Measurements from ENCODE around the gene INPP5D. TPM values are rescaled to one million over a fixed set of nuclear protein-coding genes. Genes with fewer than 3 reads are reported as not detected.
A peak's percentile ranks its signal among the peaks of the same experiment; 100 is the strongest.
"Not testable (repeated sequence)": the region's sequence is repeated elsewhere in the genome, so short reads cannot be mapped to it uniquely, and the experiment has no call there.

The INPP5D gene
- total RNA-seq, 1 donor from 2014 or later = 5.8 TPM

GRCh38 chr2:233065200-233065589 is 5.1 kb downstream of the INPP5D start:
- ATAC-seq = peak; percentile 28
- intact Hi-C loops (cut with micrococcal nuclease) = not testable (repeated sequence)

DNA sequence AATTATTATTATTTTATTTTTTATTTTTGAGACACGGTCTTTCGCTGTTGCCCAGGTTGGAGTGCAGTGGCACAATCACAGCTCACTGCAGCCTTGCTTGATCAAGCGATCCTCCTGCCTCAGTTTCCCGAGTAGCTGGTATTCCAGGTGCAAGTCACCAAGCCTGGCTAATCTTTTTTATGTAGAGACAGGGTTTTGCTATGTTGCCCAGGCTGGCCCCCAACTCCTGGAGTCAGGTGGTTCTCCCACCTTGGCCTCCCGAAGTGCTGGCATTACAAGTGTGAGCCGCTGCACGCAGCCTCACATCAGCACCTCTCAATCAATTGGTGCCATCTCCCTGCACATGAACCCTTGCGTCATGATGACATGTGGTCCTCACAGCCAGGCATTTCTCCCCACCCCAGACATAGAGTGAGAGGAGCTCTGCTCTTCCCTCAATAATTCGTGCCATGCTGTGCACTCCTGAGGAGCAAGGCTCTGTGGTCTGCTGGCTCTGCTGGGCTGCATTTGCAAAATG is 5.9 kb downstream of the INPP5D start:
- DNase-seq = no peak
- ATAC-seq = no peak
- intact Hi-C loops (cut with micrococcal nuclease) = no loop called here

More at GRCh38 chr2:233065200-233065589, 5.1 kb downstream of the INPP5D start:
- not testable (repeated sequence) for DNase-seq

DNA sequence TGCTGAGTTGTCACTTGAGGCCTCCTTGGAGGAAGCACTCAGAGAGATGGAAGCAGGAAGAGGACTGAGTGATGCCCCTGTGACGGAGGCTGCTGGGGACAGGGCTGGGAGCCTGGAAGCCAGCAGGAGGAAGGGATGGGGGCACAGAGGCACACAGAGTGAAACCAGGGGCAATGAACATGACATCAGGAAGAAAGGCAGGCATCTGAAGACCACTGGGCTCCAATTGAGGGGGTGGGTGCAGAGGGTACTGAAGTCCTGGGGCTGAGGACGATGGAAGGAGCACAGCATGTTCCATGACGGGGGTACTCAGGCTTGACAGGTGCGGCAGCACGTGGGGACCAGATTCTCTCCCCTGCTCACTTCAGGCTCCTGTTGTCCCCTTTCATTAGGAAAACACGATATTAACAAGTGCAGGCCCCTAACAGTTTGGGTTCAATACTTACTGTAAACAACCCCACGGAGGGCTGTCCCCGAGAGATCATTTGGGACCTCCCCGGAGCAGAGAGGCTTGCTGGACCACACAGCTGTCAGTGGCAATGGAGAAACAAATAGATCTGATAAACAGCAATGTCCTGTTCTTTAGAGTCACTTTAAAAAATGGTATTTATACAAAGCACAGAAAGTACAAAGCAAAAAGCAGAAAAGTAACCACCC is 8.7 kb downstream of the INPP5D start:
- no peak for ATAC-seq
- intact Hi-C loops (cut with micrococcal nuclease) = no loop called here
- DNase-seq = no peak

GRCh38 chr2:233072838-233073237 is 12.7 kb downstream of the INPP5D start:
- no peak for DNase-seq
- ATAC-seq = no peak
- intact Hi-C loops (cut with micrococcal nuclease) = no loop called here

GRCh38 chr2:233074106-233074505 is 14.0 kb downstream of the INPP5D start:
- ATAC-seq (no peak), DNase-seq (no peak)
- intact Hi-C loops (cut with micrococcal nuclease) = no loop called here

DNA sequence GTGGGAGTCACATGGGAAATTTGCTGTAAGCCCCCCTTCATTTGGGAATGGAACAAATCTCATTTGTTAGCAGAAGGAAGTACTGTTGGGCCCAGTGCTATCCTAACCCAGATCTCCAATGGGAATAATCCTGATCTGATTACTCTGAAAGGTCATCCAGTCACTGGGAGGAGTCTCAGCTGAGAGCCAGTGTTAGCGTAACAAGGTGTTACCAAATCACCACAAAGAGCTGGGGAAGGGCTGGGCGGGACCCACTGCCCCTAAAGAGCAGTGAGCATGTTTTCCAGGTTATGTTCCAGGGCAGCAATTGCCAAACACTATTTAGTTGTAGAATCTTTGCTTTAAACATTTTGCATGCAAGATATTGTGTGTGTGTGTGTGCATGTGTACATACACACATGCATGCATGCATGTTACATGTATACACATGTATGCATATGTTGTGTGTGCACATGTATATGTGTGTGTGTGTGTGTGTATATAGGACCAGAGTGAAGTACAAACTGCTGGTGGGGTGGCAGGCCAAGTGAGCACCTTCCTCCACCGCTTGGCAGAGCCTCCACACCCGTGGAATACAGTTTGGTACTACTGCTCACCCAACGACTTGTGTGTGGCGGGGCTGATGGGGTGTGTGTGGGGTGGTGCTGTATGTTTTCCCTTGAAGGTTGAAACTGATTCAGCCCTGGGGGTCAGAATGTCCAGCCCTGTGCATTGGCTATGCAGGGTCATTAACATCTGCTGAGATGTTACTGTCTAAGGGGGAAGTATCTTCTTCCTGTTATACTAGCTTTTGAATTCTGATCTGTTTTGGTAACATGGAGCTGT is 15.2 kb downstream of the INPP5D start:
- ATAC-seq (peak; percentile 53), DNase-seq (no peak)
- intact Hi-C loops (cut with micrococcal nuclease) = no loop called here

- DNase-seq = no peak
- intact Hi-C loops (cut with micrococcal nuclease) = no loop called here
Measured at GRCh38 chr2:233075966-233076339, 15.8 kb downstream of the INPP5D start.

GRCh38 chr2:233076749-233077148 is 16.6 kb downstream of the INPP5D start:
- intact Hi-C loops (cut with micrococcal nuclease) = no loop called here
- DNase-seq = no peak
- ATAC-seq = no peak

More at GRCh38 chr2:233075966-233076339, 15.8 kb downstream of the INPP5D start:
- peak; percentile 68 for ATAC-seq

DNA sequence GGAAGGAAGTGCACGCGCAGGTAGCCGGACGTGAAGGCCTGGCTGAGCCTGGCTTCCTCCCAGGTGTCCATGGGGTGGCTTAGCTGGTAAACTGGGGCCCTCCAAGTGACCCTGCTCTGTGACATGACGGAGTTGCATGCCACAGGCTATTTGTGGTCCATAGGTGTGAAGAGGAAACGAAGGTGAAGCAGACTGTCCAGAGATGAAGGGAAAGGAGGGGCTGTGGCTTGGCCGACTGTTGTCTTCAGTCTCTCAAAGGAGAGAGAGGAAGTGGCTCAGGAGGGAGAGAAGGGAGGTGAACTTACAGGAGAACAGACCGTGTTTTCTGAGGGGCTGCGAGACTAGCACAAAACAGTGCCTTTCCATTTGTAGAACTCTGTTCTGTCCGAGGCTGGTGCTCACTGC is 19.3 kb downstream of the INPP5D start:
- ATAC-seq (no peak), DNase-seq (no peak)
- intact Hi-C loops (cut with micrococcal nuclease) = no loop called here

GRCh38 chr2:233079953-233080835 is 20.1 kb downstream of the INPP5D start:
- no peak for ATAC-seq
- intact Hi-C loops (cut with micrococcal nuclease) = no loop called here
- no peak for DNase-seq

GRCh38 chr2:233080836-233081229 is 20.7 kb downstream of the INPP5D start:
- no peak for ATAC-seq
- DNase-seq = no peak
- intact Hi-C loops (cut with micrococcal nuclease) = no loop called here

- DNase-seq (no peak), ATAC-seq (no peak)
- intact Hi-C loops (cut with micrococcal nuclease) = no loop called here
Measured at GRCh38 chr2:233081232-233081730, 21.1 kb downstream of the INPP5D start.

DNA sequence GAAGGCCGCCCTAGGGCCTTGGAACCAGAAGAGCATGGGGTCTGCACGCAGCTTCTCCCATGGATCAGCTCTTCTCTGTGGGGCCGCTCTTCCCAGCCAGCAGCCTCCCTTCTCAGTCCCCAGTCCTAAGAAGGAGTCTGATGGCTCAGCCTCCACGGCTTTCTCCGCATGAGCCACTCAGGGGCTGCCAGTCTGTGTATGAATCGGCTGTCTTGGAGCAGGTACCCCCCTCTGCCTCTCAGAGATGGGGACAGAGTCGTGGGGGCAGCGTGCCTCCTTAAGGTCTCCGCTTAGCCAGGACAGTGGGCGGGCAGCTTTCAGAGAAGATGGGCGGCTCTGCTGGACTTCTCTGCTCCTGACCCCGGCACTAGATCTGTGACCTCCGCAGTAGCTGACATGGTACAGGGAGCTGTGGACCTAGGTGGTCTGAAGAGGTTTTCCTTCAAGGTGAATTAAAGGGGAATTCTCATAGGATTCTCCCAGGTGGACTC is 21.6 kb downstream of the INPP5D start:
- DNase-seq = no peak
- no peak for ATAC-seq
- intact Hi-C loops (cut with micrococcal nuclease) = no loop called here

- intact Hi-C loops (cut with micrococcal nuclease) = no loop called here
- DNase-seq (no peak), ATAC-seq (no peak)
Measured at GRCh38 chr2:233082222-233082930, 22.2 kb downstream of the INPP5D start.

- ATAC-seq (peak; percentile 21), DNase-seq (no peak)
- intact Hi-C loops (cut with micrococcal nuclease) = no loop called here
Measured at GRCh38 chr2:233082931-233083755, 23.0 kb downstream of the INPP5D start.

DNA sequence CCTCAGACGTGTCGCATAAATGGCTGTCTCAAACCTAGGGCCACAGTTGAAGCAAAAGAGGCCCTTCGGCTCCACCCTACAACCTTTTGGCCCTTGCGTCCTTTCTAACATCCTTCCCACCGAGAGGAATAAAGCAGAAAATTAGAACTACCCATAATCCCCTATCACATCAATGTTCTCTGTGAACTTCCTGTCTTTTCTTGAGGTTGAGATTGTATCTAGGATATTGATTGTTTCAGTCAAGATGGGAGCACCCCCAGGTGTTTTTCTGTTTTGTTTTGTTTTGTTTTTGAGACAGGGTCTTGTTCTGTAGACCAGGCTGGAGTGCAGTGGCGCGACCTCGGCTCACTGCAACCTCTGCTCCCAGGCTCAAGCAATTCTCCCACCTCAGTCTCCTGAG is 23.6 kb downstream of the INPP5D start:
- intact Hi-C loops (cut with micrococcal nuclease) = no loop called here
- ATAC-seq = no peak
- no peak for DNase-seq

DNA sequence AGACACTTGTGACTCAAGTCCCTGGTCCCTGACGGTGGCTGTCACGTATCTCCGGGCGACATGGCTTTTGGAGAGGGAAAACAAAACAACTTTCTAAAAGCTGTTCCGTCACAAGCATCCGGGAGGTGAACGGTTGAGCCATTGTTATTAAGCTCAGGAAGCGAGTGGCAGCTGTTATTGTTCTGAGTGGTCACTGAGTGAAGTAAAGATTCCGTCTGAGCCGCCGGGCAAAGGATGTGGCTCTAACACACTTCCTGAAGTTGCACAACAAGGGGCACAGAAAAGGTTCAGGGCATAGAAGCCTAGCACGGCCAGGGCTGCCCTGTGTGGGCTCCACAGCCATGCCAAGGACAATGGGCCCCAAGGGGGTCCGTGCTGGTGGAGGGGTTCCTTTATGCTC is 24.3 kb downstream of the INPP5D start:
- intact Hi-C loops (cut with micrococcal nuclease) = no loop called here
- DNase-seq (peak; percentile 50), ATAC-seq (peak; percentile 82)

Data from left ventricle myocardium superior (tissue), 1 donor.